Stomach (tissue), 4 donors: ENCODE data around the gene ZFP62.

Experiments used
- POLR2A ChIP-seq, 4 donors: fragments of 450-650 bp; IDR thresholded peaks; one replicate each; pipeline ENCODE4 v1.6.1; 2016; ENCODE audit warnings: antibody characterized with exemption in 4 of 4, control low read depth in 2 of 4, mild to moderate bottlenecking in 1 of 4, moderate library complexity in 1 of 4
- TF ChIP-seq, protein P1 (sequence below), 7 experiments: fragments of 450-650 bp in 4 of 7; fragments of 200-600 bp in 3 of 7; sonication (generic) in 3 of 7; IDR thresholded peaks; one replicate each; pipeline ENCODE4 v1.5.1; 2016 to 2019; ENCODE audit warnings: antibody characterized with exemption in 7 of 7, control low read depth in 2 of 7, mild to moderate bottlenecking in 1 of 7

DNA sequence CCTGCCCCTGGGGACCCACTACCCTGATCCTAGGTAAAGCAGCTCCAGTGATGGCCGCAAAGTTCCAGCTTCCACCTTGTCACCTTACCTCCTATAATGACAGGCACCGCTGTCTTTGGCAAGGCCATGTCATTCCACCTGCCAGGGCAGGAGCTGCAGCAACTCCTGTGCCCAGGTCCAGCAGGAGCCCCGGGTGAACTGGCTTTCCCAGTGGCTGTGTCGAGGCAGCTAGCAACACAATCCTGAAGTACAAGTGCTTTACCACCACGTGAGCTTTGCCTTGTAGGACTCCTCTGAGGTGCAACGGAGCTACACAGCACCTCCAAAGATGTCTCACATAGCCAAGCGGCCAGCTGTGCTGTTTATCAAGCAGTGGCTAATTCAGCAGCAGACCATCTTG is 37.7 kb downstream of the ZFP62 start:
- TF ChIP-seq, protein P1, sequence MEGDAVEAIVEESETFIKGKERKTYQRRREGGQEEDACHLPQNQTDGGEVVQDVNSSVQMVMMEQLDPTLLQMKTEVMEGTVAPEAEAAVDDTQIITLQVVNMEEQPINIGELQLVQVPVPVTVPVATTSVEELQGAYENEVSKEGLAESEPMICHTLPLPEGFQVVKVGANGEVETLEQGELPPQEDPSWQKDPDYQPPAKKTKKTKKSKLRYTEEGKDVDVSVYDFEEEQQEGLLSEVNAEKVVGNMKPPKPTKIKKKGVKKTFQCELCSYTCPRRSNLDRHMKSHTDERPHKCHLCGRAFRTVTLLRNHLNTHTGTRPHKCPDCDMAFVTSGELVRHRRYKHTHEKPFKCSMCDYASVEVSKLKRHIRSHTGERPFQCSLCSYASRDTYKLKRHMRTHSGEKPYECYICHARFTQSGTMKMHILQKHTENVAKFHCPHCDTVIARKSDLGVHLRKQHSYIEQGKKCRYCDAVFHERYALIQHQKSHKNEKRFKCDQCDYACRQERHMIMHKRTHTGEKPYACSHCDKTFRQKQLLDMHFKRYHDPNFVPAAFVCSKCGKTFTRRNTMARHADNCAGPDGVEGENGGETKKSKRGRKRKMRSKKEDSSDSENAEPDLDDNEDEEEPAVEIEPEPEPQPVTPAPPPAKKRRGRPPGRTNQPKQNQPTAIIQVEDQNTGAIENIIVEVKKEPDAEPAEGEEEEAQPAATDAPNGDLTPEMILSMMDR (IDR thresholded peaks at IDR 0.05) = no peak
- TF ChIP-seq POLR2A (IDR thresholded peaks at IDR 0.05) = no peak
